Osteoblast (primary cell): ENCODE results near the gene CYP2R1. TPM values are rescaled to one million over a fixed set of nuclear protein-coding genes. Genes with fewer than 3 reads are reported as not detected.

Experiments
- DNase-seq: peaks from one replicate; pipeline ENCODE4 v3.0.0; 2011; ENCODE audit warnings: low spot score, mixed read lengths; ENCODE audit not compliant: insufficient read length; ENCODE audit errors: missing footprints
- H2AFZ ChIP-seq: 2 replicates; pipeline ENCODE4 v1.6.0; 2011; ENCODE audit warnings: mild to moderate bottlenecking, low read length
- H3K27ac ChIP-seq: 2 replicates; pipeline ENCODE4 v1.5.1; 2011; ENCODE audit warnings: mild to moderate bottlenecking, low read depth, low read length, moderate library complexity
- H3K27me3 ChIP-seq: 2 replicates; pipeline ENCODE4 v1.6.0; 2012; ENCODE audit warnings: mild to moderate bottlenecking, control low read depth, inconsistent platforms, low read length, moderate library complexity; ENCODE audit not compliant: insufficient read depth
- H3K36me3 ChIP-seq: 2 replicates; pipeline ENCODE4 v1.5.1; 2011; ENCODE audit warnings: mild to moderate bottlenecking, low read length, control low read depth, moderate library complexity; ENCODE audit not compliant: insufficient read depth
- H3K4me1 ChIP-seq: 2 replicates; pipeline ENCODE4 v1.5.1; 2011; ENCODE audit warnings: mild to moderate bottlenecking, low read length, control low read depth, moderate library complexity; ENCODE audit not compliant: insufficient read depth
- H3K4me2 ChIP-seq: 2 replicates; pipeline ENCODE4 v1.6.0; 2011; ENCODE audit warnings: mild to moderate bottlenecking, low read length; ENCODE audit not compliant: insufficient read depth
- H3K4me3 ChIP-seq: fragments of 200-600 bp; sonication (generic); 3 replicates; pipeline ENCODE4 v1.5.1; 2012; ENCODE audit warnings: mild to moderate bottlenecking, low read length, inconsistent platforms; ENCODE audit not compliant: insufficient read depth
- H3K79me2 ChIP-seq: 2 replicates; pipeline ENCODE4 v1.6.0; 2012; ENCODE audit warnings: mild to moderate bottlenecking, low read length, control low read depth, inconsistent platforms; ENCODE audit not compliant: insufficient read depth
- H3K9me3 ChIP-seq: 2 replicates; pipeline ENCODE4 v1.5.1; 2011; ENCODE audit warnings: low read depth, low read length, control low read depth
- H4K20me1 ChIP-seq: 2 replicates; pipeline ENCODE4 v1.6.0; 2012; ENCODE audit warnings: mild to moderate bottlenecking, low read length, control low read depth; ENCODE audit not compliant: insufficient read depth
- total RNA-seq: library from RNA; depleted of rRNA; stranded (reverse); fragments of >200 nt; gene quantifications from 2 replicates; pipeline ENCODE4 v1.2.3, GENCODE V29; 2012
- TF ChIP-seq, protein P1 (sequence below): IDR thresholded peaks from 2 replicates; pipeline ENCODE4 v1.5.1; 2011; ENCODE audit warnings: mild to moderate bottlenecking, low read depth, low read length, moderate library complexity; ENCODE audit errors: extremely low read depth

The CYP2R1 gene
- total RNA-seq, 1 donor = 12.7 TPM

GRCh38 chr11:14882196-14882595, 9.8 kb downstream of the CYP2R1 start:
- Histone ChIP-seq H3K27me3 (no peaks in the 10 kb centered on the region), H3K27ac (no peak overlapping the region), H4K20me1 (no peaks in the 10 kb centered on the region), H3K4me2 (no peak overlapping the region), H3K79me2 (no peaks in the 10 kb centered on the region), H2AFZ (no peak overlapping the region), H3K4me3 (no peak overlapping the region), H3K36me3 (no peaks in the 10 kb centered on the region), H3K4me1 (no peaks in the 10 kb centered on the region), H3K9me3 (no peaks in the 10 kb centered on the region)
- no peak for DNase-seq
- TF ChIP-seq, protein P1, sequence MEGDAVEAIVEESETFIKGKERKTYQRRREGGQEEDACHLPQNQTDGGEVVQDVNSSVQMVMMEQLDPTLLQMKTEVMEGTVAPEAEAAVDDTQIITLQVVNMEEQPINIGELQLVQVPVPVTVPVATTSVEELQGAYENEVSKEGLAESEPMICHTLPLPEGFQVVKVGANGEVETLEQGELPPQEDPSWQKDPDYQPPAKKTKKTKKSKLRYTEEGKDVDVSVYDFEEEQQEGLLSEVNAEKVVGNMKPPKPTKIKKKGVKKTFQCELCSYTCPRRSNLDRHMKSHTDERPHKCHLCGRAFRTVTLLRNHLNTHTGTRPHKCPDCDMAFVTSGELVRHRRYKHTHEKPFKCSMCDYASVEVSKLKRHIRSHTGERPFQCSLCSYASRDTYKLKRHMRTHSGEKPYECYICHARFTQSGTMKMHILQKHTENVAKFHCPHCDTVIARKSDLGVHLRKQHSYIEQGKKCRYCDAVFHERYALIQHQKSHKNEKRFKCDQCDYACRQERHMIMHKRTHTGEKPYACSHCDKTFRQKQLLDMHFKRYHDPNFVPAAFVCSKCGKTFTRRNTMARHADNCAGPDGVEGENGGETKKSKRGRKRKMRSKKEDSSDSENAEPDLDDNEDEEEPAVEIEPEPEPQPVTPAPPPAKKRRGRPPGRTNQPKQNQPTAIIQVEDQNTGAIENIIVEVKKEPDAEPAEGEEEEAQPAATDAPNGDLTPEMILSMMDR = no peak

DNA sequence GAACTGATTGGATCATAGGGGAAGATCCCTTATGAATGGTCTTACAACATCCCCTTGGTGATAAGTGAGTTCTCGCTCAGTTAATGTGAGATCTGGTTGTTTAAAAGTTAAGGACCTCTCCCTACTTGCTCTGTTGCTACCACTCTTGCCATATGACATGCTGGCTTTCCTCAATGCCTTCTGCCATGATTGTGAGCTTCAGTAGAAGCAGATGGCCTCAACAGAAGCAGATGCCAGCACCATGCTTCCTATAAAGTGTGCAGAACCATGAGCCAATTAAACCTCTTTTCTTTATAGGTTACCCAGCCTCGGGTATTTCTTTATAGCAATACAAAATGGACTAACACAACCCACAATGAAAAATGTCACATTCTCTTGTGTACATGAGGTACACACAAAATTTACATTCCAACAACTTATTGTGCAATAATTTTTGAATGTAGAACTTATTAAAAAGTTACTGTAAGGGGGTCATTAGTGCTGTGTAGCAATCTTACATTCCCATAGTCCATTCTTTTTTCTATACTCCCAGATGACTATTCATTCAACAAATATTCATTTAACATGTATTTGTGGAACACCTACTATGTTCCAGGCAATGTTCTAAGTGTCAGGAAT, 10.3 kb downstream of the CYP2R1 start:
- Histone ChIP-seq H3K27ac (no peak overlapping the region), H2AFZ (no peak overlapping the region), H4K20me1 (no peaks in the 10 kb centered on the region), H3K9me3 (no peaks in the 10 kb centered on the region), H3K36me3 (no peaks in the 10 kb centered on the region), H3K79me2 (no peaks in the 10 kb centered on the region), H3K4me2 (no peak overlapping the region), H3K4me3 (no peak overlapping the region), H3K27me3 (no peaks in the 10 kb centered on the region), H3K4me1 (no peaks in the 10 kb centered on the region)
- TF ChIP-seq, protein P1 = no peak
- DNase-seq = no peak

GRCh38 chr11:14875163-14875562, 16.9 kb downstream of the CYP2R1 start:
- Histone ChIP-seq H3K4me1 (no peaks in the 10 kb centered on the region), H3K36me3 (no peaks in the 10 kb centered on the region), H3K27me3 (no peaks in the 10 kb centered on the region), H3K27ac (no peak overlapping the region), H3K4me3 (no peak overlapping the region), H3K9me3 (no peaks in the 10 kb centered on the region), H3K79me2 (no peaks in the 10 kb centered on the region), H2AFZ (no peak overlapping the region), H4K20me1 (no peaks in the 10 kb centered on the region), H3K4me2 (no peak overlapping the region)
- DNase-seq = no peak
- TF ChIP-seq, protein P1 = no peak

- H2AFZ ChIP-seq = no peak overlapping the region
- H3K36me3 ChIP-seq = no peaks in the 10 kb centered on the region
- no peaks in the 10 kb centered on the region for H3K9me3 ChIP-seq
- no peaks in the 10 kb centered on the region for H3K27me3 ChIP-seq
- TF ChIP-seq, protein P1 = no peak
- H3K4me3 ChIP-seq = no peak overlapping the region
- no peaks in the 10 kb centered on the region for H3K79me2 ChIP-seq
- no peaks in the 10 kb centered on the region for H3K4me1 ChIP-seq
- no peak overlapping the region for H3K27ac ChIP-seq
- no peaks in the 10 kb centered on the region for H4K20me1 ChIP-seq
- DNase-seq = no peak
- H3K4me2 ChIP-seq = no peak overlapping the region
These were observed 18.4 kb downstream of the CYP2R1 start for GRCh38 chr11:14873632-14874031.
